Measurements from ENCODE around the gene HELT.

Gene HELT

DNA sequence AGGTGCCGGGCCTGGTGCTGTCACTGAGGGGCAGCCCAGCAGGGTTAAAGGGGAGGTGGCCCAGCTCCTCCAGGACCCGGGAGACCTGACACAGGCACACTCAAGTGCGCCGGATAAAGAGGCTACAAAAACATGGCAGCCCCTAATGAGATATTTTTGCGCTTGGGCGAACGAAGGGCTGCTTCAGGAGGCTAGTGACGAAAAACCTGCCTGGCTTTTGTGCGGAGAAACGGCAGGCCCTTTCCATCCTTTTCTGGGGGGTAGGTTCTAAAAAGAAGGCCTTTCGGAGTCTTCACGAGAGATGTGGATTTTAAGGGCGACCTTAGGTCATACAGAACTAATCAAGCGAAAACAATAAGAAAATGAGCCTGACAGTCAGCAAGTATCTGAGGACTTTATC, 35.5 kb downstream of the HELT start:
- ChIA-PET POLR2A (no interaction called here), CTCF (interaction anchor here (6.6 kb wide), 1 partner anchor 13 kb away, joined by 33 read pairs; no protein-coding TSS in a partner anchor)
- TF ChIP-seq, protein P1, sequence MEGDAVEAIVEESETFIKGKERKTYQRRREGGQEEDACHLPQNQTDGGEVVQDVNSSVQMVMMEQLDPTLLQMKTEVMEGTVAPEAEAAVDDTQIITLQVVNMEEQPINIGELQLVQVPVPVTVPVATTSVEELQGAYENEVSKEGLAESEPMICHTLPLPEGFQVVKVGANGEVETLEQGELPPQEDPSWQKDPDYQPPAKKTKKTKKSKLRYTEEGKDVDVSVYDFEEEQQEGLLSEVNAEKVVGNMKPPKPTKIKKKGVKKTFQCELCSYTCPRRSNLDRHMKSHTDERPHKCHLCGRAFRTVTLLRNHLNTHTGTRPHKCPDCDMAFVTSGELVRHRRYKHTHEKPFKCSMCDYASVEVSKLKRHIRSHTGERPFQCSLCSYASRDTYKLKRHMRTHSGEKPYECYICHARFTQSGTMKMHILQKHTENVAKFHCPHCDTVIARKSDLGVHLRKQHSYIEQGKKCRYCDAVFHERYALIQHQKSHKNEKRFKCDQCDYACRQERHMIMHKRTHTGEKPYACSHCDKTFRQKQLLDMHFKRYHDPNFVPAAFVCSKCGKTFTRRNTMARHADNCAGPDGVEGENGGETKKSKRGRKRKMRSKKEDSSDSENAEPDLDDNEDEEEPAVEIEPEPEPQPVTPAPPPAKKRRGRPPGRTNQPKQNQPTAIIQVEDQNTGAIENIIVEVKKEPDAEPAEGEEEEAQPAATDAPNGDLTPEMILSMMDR (IDR thresholded peaks at IDR 0.05; ENCODE audit: control extremely low read depth, extremely low read depth, low read depth, missing control alignments): no peak
- DNase-seq (ENCODE audit: extremely low spot score): no peak

GRCh38 chr4:185054272-185054671, 36.0 kb downstream of the HELT start:
- ChIA-PET CTCF (interaction anchor here (6.6 kb wide), 1 partner anchor 13 kb away, joined by 33 read pairs; no protein-coding TSS in a partner anchor), POLR2A (no interaction called here)
- DNase-seq (ENCODE audit: extremely low spot score): no peak
- TF ChIP-seq, protein P1 (IDR thresholded peaks at IDR 0.05; ENCODE audit: control extremely low read depth, extremely low read depth, low read depth, missing control alignments): no peak

- TF ChIP-seq, protein P1 (IDR thresholded peaks at IDR 0.05; ENCODE audit: control extremely low read depth, extremely low read depth, low read depth, missing control alignments): no peak
- no peak for DNase-seq (ENCODE audit: extremely low spot score)
- CTCF ChIA-PET: interaction anchor here (6.6 kb wide), 1 partner anchor 14 kb away, joined by 33 read pairs; no protein-coding TSS in a partner anchor
- POLR2A ChIA-PET: no interaction called here
Measured at GRCh38 chr4:185054886-185055285, 36.6 kb downstream of the HELT start.

DNA sequence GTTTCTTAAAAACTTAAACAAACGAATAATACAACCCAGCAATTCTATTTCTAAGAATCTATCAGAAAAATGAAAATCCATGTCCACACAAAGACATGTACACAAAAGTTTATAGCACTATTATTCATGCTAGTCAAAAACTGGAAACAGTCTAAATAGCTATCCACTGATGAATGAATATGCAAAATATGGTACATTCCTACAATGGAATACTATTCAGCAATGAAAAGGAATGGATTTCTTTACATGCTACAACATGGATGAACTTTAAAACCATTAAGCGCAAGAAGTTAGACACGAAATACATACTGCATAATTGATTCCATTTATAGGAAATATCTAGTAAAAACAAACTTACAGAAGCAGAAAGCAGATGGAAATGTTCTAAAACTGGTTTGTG, 43.3 kb downstream of the HELT start:
- CTCF ChIA-PET: interaction anchor here (1.3 to 1.6 kb wide), 3 partner anchors 22 to 33 kb away, joined by 3 read pairs; no protein-coding TSS in a partner anchor
- TF ChIP-seq, protein P1 (IDR thresholded peaks at IDR 0.05; ENCODE audit: control extremely low read depth, extremely low read depth, low read depth, missing control alignments): no peak
- DNase-seq (ENCODE audit: extremely low spot score): no peak
- POLR2A ChIA-PET: no interaction called here

- no peak for DNase-seq (ENCODE audit: extremely low spot score)
- TF ChIP-seq, protein P1 (IDR thresholded peaks at IDR 0.05; ENCODE audit: control extremely low read depth, extremely low read depth, low read depth, missing control alignments): no peak
- POLR2A ChIA-PET: no interaction called here
- CTCF ChIA-PET: interaction anchor here (1.1 to 1.6 kb wide), 4 partner anchors 12 to 32 kb away, joined by 3 read pairs; no protein-coding TSS in a partner anchor
Measured at GRCh38 chr4:185062606-185063005, 44.3 kb downstream of the HELT start.

GRCh38 chr4:185066179-185066578, 47.9 kb downstream of the HELT start:
- CTCF ChIA-PET: no interaction called here
- TF ChIP-seq, protein P1 (IDR thresholded peaks at IDR 0.05; ENCODE audit: control extremely low read depth, extremely low read depth, low read depth, missing control alignments): no peak
- no peak for DNase-seq (ENCODE audit: extremely low spot score)
- POLR2A ChIA-PET: no interaction called here
